ENCODE measurements around the gene DLG1.

DNA sequence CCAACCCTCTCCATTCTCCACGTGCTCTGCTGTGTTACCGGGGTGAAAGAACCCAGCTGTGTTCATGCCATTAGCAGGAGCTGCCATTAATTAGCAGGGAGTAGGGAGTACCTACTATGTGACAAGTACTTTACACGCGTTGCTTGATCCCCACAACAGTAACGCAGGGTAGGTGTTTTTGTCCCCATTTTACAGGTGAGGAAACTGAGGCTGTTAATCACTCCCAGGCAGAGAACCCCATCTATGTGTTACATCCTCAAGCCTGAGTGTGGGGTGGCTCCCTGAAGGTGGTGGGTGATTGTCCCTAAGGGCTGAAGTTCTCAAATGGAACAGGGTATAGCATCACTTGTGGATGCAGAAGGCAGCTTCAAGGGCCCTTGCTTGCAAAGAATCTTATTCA, 291.6 kb downstream of the DLG1 start:
- no peak for TF ChIP-seq SIN3A (IDR thresholded peaks at IDR 0.05; ENCODE audit: borderline replicate concordance, insufficient read depth, low read length)
- no peak for TF ChIP-seq POLR2AphosphoS5 (IDR thresholded peaks at IDR 0.05; ENCODE audit: low read depth, low read length)
- no peak for TF ChIP-seq TAF1 (IDR thresholded peaks at IDR 0.05; ENCODE audit: borderline replicate concordance, insufficient read depth, low read length)
